ENCODE data around the gene NECTIN1. TPM values are rescaled to one million over a fixed set of nuclear protein-coding genes. Genes with fewer than 3 reads are reported as not detected.

Gene NECTIN1
- polyA plus RNA-seq, 10 donors: 16.1 to 41.4 (median 22.9) TPM

GRCh38 chr11:119737366-119738058, 8.5 kb upstream of the NECTIN1 start:
- DNase-seq: no peak

- DNase-seq: no peak
These were observed 5.8 kb upstream of the NECTIN1 start for GRCh38 chr11:119734788-119735187.

GRCh38 chr11:119730789-119731386, 1.9 kb upstream of the NECTIN1 start:
- no peak for DNase-seq

- peak in 2 of 3 donors; percentile 42 to 71 for DNase-seq
These were observed 1.1 kb upstream of the NECTIN1 start for GRCh38 chr11:119729951-119730613.

GRCh38 chr11:119729581-119729927, 554 bp upstream of the NECTIN1 start:
- no peak for DNase-seq

GRCh38 chr11:119728211-119728626, 781 bp downstream of the NECTIN1 start:
- peak in 1 of 3 donors; percentile 40 for DNase-seq

- DNase-seq: peak in 1 of 3 donors; percentile 66
These were observed 1.4 kb downstream of the NECTIN1 start for GRCh38 chr11:119727523-119728151.

- DNase-seq: no peak
These were observed 2.1 kb downstream of the NECTIN1 start for GRCh38 chr11:119726585-119727522.

GRCh38 chr11:119726150-119726553, 2.8 kb downstream of the NECTIN1 start:
- DNase-seq: no peak

- no peak for DNase-seq
These were observed 4.0 kb downstream of the NECTIN1 start for GRCh38 chr11:119724956-119725355.

GRCh38 chr11:119723952-119724325, 5.1 kb downstream of the NECTIN1 start:
- no peak for DNase-seq

- no peak for DNase-seq
These were observed 5.6 kb downstream of the NECTIN1 start for GRCh38 chr11:119723243-119723951.

GRCh38 chr11:119722281-119722794, 6.7 kb downstream of the NECTIN1 start:
- DNase-seq: no peak

- DNase-seq: peak in 1 of 3 donors; percentile 47
These were observed 7.6 kb downstream of the NECTIN1 start for GRCh38 chr11:119721129-119722120.

- no peak for DNase-seq
These were observed 8.6 kb downstream of the NECTIN1 start for GRCh38 chr11:119720311-119720913.

- no peak for DNase-seq
These were observed 11.0 kb downstream of the NECTIN1 start for GRCh38 chr11:119717839-119718534.

- DNase-seq: no peak
These were observed 12.2 kb downstream of the NECTIN1 start for GRCh38 chr11:119716582-119717498.

Measured in muscle of back (tissue), 11 donors.